Ishikawa (cell line): Measurements from ENCODE around the gene DAZAP1.

Experiments
- CEBPB ChIP-seq: IDR thresholded peaks from 2 replicates; pipeline ENCODE4 v1.6.1; 2012
- EP300 ChIP-seq: IDR thresholded peaks from 2 replicates; pipeline ENCODE4 v1.6.1; 2012; ENCODE audit warnings: borderline replicate concordance
- NFIC ChIP-seq: IDR thresholded peaks from 2 replicates; pipeline ENCODE4 v1.6.1; 2012
- RAD21 ChIP-seq: IDR thresholded peaks from 2 replicates; pipeline ENCODE4 v1.6.1; 2012; ENCODE audit warnings: low read depth
- REST ChIP-seq: IDR thresholded peaks from 2 replicates; pipeline ENCODE4 v1.6.1; 2012; ENCODE audit warnings: low read depth, mild to moderate bottlenecking
- TAF1 ChIP-seq: IDR thresholded peaks from 2 replicates; pipeline ENCODE4 v1.6.1; 2012; ENCODE audit warnings: low read depth, mild to moderate bottlenecking
- YY1 ChIP-seq: IDR thresholded peaks from 2 replicates; pipeline ENCODE4 v1.6.1; 2012; ENCODE audit warnings: low read depth

DNA sequence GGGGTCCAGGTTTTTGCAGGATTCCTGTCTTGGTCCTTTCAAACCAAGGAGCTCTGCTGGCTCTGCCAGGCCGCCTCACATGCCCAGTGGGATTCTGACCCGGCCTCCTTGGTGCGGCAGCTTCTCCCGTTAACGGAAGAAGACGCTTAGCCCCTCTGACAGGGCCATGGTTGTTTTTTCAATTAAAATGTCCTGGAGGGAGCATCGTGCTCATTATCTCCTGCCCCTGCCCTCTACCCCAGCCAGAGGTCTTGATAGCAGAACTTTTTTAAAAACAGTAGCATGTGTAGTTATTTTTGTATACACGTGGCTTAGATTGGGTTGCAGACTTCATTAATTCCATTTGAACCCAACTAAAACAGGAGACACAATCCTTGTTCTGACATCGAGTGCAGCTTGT is 19.4 kb downstream of the DAZAP1 start:
- TF ChIP-seq YY1 (no peak), REST (no peak), CEBPB (no peak), EP300 (no peak), TAF1 (no peak), RAD21 (no peak), NFIC (no peak)
